Stimulated activated naive CD4-positive, alpha-beta T cell (primary cell): ENCODE data around the gene OTOL1.

Source experiments
- DNase-seq, 6 experiments: peaks; one replicate each; lab custom pipeline; 2025; lab: John Stamatoyannopoulos, UW

OTOL1 gene

GRCh38 chr3:161545824-161546223 is 49.2 kb downstream of the OTOL1 start:
- no peak for DNase-seq

GRCh38 chr3:161548301-161548700 is 51.7 kb downstream of the OTOL1 start:
- DNase-seq = no peak

- no peak for DNase-seq
Observed at GRCh38 chr3:161549261-161549660, 52.7 kb downstream of the OTOL1 start.

- no peak for DNase-seq
Observed at GRCh38 chr3:161550491-161551195, 54.0 kb downstream of the OTOL1 start.

- no peak for DNase-seq
Observed at GRCh38 chr3:161551697-161552096, 55.1 kb downstream of the OTOL1 start.

- no peak for DNase-seq
Observed at GRCh38 chr3:161552984-161553560, 56.5 kb downstream of the OTOL1 start.
